Stimulated activated naive CD8-positive, alpha-beta T cell treated with anti-CD3 and anti-CD28 coated beads, Interleukin-15, Interleukin-2, amounts not matched to agents 100 ng/mL and 50 ng/mL, for 24 hours (primary cell): ENCODE measurements around the gene PRPF39.
A peak's percentile ranks its signal among the peaks of the same experiment; 100 is the strongest.

Source experiments
- H3K27ac Mint-ChIP-seq: one replicate; pipeline ENCODE4 v1.8.0; 2021; ENCODE audit warnings: mild to moderate bottlenecking, mixed read lengths
- H3K27me3 Mint-ChIP-seq: one replicate; pipeline ENCODE4 v1.8.0; 2021; ENCODE audit warnings: mixed read lengths
- H3K36me3 Mint-ChIP-seq: one replicate; pipeline ENCODE4 v1.8.0; 2021; ENCODE audit warnings: low read depth, mixed read lengths
- H3K4me1 Mint-ChIP-seq: one replicate; pipeline ENCODE4 v1.8.0; 2021; ENCODE audit warnings: low read depth, mixed read lengths
- H3K4me3 Mint-ChIP-seq: one replicate; pipeline ENCODE4 v1.8.0; 2021; ENCODE audit warnings: mild to moderate bottlenecking, mixed read lengths
- H3K9me3 Mint-ChIP-seq: one replicate; pipeline ENCODE4 v1.8.0; 2021; ENCODE audit warnings: mixed read lengths

PRPF39 gene

GRCh38 chr14:45083976-45084722 is at the start of gene PRPF39:
Gene PRPF39 (plus strand): TSS chr14:45084116. CDS start chr14:45095240, 11,124 bp downstream.
- peaks cover 50% of the 10 kb centered on the region for H3K4me1 Mint-ChIP-seq

GRCh38 chr14:45034730-45035129 is 49.2 kb upstream of the PRPF39 start:
- H3K4me3 Mint-ChIP-seq = no peak overlapping the region
- no peaks in the 10 kb centered on the region for H3K9me3 Mint-ChIP-seq
- no peaks in the 10 kb centered on the region for H3K4me1 Mint-ChIP-seq
- peaks cover 38% of the 10 kb centered on the region for H3K36me3 Mint-ChIP-seq
- H3K27ac Mint-ChIP-seq = no peak overlapping the region
- H3K27me3 Mint-ChIP-seq = no peaks in the 10 kb centered on the region

More at GRCh38 chr14:45083976-45084722, at the start of gene PRPF39:
- H3K9me3 Mint-ChIP-seq = no peaks in the 10 kb centered on the region
- peak within 1 kb of the TSS; percentile 94 for H3K27ac Mint-ChIP-seq
- H3K36me3 Mint-ChIP-seq = peaks cover 26% of the 10 kb centered on the region
- H3K27me3 Mint-ChIP-seq = no peaks in the 10 kb centered on the region
- H3K4me3 Mint-ChIP-seq = peak within 1 kb of the TSS; percentile 92

- Mint-ChIP-seq H3K4me1 (no peaks in the 10 kb centered on the region), H3K9me3 (no peaks in the 10 kb centered on the region), H3K4me3 (no peak overlapping the region)
Observed at GRCh38 chr14:45038256-45038655, 45.7 kb upstream of the PRPF39 start.

GRCh38 chr14:45038865-45039264 is 45.1 kb upstream of the PRPF39 start:
- Mint-ChIP-seq H3K9me3 (no peaks in the 10 kb centered on the region), H3K4me3 (no peak overlapping the region), H3K36me3 (peaks cover 41% of the 10 kb centered on the region), H3K27ac (no peak overlapping the region), H3K27me3 (no peaks in the 10 kb centered on the region), H3K4me1 (no peaks in the 10 kb centered on the region)

More at GRCh38 chr14:45038256-45038655, 45.7 kb upstream of the PRPF39 start:
- Mint-ChIP-seq H3K36me3 (peaks cover 43% of the 10 kb centered on the region), H3K27ac (no peak overlapping the region), H3K27me3 (no peaks in the 10 kb centered on the region)

- H3K4me3 Mint-ChIP-seq = no peak overlapping the region
- H3K9me3 Mint-ChIP-seq = no peaks in the 10 kb centered on the region
- no peaks in the 10 kb centered on the region for H3K27me3 Mint-ChIP-seq
- H3K27ac Mint-ChIP-seq = no peak overlapping the region
- H3K4me1 Mint-ChIP-seq = no peaks in the 10 kb centered on the region
- H3K36me3 Mint-ChIP-seq = peaks cover 36% of the 10 kb centered on the region
Observed at GRCh38 chr14:45039390-45039789, 44.5 kb upstream of the PRPF39 start.

- Mint-ChIP-seq H3K9me3 (no peaks in the 10 kb centered on the region), H3K4me3 (no peak overlapping the region), H3K36me3 (peaks cover 31% of the 10 kb centered on the region), H3K4me1 (no peaks in the 10 kb centered on the region), H3K27me3 (no peaks in the 10 kb centered on the region), H3K27ac (no peak overlapping the region)
Observed at GRCh38 chr14:45041641-45042040, 42.3 kb upstream of the PRPF39 start.

GRCh38 chr14:45044638-45045037 is 39.3 kb upstream of the PRPF39 start:
- Mint-ChIP-seq H3K27me3 (no peaks in the 10 kb centered on the region), H3K4me3 (no peak overlapping the region), H3K4me1 (no peaks in the 10 kb centered on the region), H3K27ac (no peak overlapping the region), H3K9me3 (no peaks in the 10 kb centered on the region), H3K36me3 (peaks cover 23% of the 10 kb centered on the region)

GRCh38 chr14:45048385-45048784 is 35.5 kb upstream of the PRPF39 start:
- Mint-ChIP-seq H3K9me3 (no peaks in the 10 kb centered on the region), H3K4me3 (no peak overlapping the region), H3K27ac (no peak overlapping the region), H3K4me1 (no peaks in the 10 kb centered on the region), H3K36me3 (peaks cover 14% of the 10 kb centered on the region), H3K27me3 (no peaks in the 10 kb centered on the region)

GRCh38 chr14:45051180-45051579 is 32.7 kb upstream of the PRPF39 start:
- no peaks in the 10 kb centered on the region for H3K27me3 Mint-ChIP-seq
- no peaks in the 10 kb centered on the region for H3K4me1 Mint-ChIP-seq
- peaks cover 20% of the 10 kb centered on the region for H3K36me3 Mint-ChIP-seq
- H3K9me3 Mint-ChIP-seq = no peaks in the 10 kb centered on the region
- no peak overlapping the region for H3K4me3 Mint-ChIP-seq
- no peak overlapping the region for H3K27ac Mint-ChIP-seq

GRCh38 chr14:45051896-45052295 is 32.0 kb upstream of the PRPF39 start:
- H3K27ac Mint-ChIP-seq = no peak overlapping the region

GRCh38 chr14:45057349-45057748 is 26.6 kb upstream of the PRPF39 start:
- peaks cover 39% of the 10 kb centered on the region for H3K36me3 Mint-ChIP-seq
- H3K4me3 Mint-ChIP-seq = no peak overlapping the region
- no peak overlapping the region for H3K27ac Mint-ChIP-seq
- no peaks in the 10 kb centered on the region for H3K4me1 Mint-ChIP-seq
- H3K27me3 Mint-ChIP-seq = no peaks in the 10 kb centered on the region
- H3K9me3 Mint-ChIP-seq = no peaks in the 10 kb centered on the region

More at GRCh38 chr14:45051896-45052295, 32.0 kb upstream of the PRPF39 start:
- Mint-ChIP-seq H3K4me1 (no peaks in the 10 kb centered on the region), H3K27me3 (no peaks in the 10 kb centered on the region), H3K9me3 (no peaks in the 10 kb centered on the region), H3K36me3 (peaks cover 20% of the 10 kb centered on the region), H3K4me3 (no peak overlapping the region)

- Mint-ChIP-seq H3K36me3 (peaks cover 40% of the 10 kb centered on the region), H3K27me3 (no peaks in the 10 kb centered on the region), H3K27ac (no peak overlapping the region), H3K4me3 (no peak overlapping the region), H3K4me1 (no peaks in the 10 kb centered on the region), H3K9me3 (no peaks in the 10 kb centered on the region)
Observed at GRCh38 chr14:45057881-45058364, 26.0 kb upstream of the PRPF39 start.

- H3K4me1 Mint-ChIP-seq = no peaks in the 10 kb centered on the region
Observed at GRCh38 chr14:45060551-45060950, 23.4 kb upstream of the PRPF39 start.

GRCh38 chr14:45065540-45065939 is 18.4 kb upstream of the PRPF39 start:
- Mint-ChIP-seq H3K9me3 (no peaks in the 10 kb centered on the region), H3K4me3 (no peak overlapping the region), H3K36me3 (peaks cover 22% of the 10 kb centered on the region), H3K27ac (no peak overlapping the region), H3K27me3 (no peaks in the 10 kb centered on the region), H3K4me1 (no peaks in the 10 kb centered on the region)

More at GRCh38 chr14:45060551-45060950, 23.4 kb upstream of the PRPF39 start:
- Mint-ChIP-seq H3K27ac (no peak overlapping the region), H3K36me3 (peaks cover 41% of the 10 kb centered on the region), H3K9me3 (no peaks in the 10 kb centered on the region), H3K4me3 (no peak overlapping the region), H3K27me3 (no peaks in the 10 kb centered on the region)

GRCh38 chr14:45065956-45066355 is 18.0 kb upstream of the PRPF39 start:
- Mint-ChIP-seq H3K4me1 (no peaks in the 10 kb centered on the region), H3K36me3 (peaks cover 22% of the 10 kb centered on the region)

GRCh38 chr14:45066667-45067066 is 17.2 kb upstream of the PRPF39 start:
- no peaks in the 10 kb centered on the region for H3K27me3 Mint-ChIP-seq
- no peaks in the 10 kb centered on the region for H3K4me1 Mint-ChIP-seq
- H3K27ac Mint-ChIP-seq = no peak overlapping the region
- H3K4me3 Mint-ChIP-seq = no peak overlapping the region
- peaks cover 22% of the 10 kb centered on the region for H3K36me3 Mint-ChIP-seq
- no peaks in the 10 kb centered on the region for H3K9me3 Mint-ChIP-seq

More at GRCh38 chr14:45065956-45066355, 18.0 kb upstream of the PRPF39 start:
- Mint-ChIP-seq H3K4me3 (no peak overlapping the region), H3K27me3 (no peaks in the 10 kb centered on the region), H3K9me3 (no peaks in the 10 kb centered on the region), H3K27ac (no peak overlapping the region)
